ENCODE data around the gene PHLPP1.

- TF ChIP-seq CTCF (IDR thresholded peaks at IDR 0.05) (no peak), ZFX (IDR thresholded peaks at IDR 0.05; ENCODE audit: borderline replicate concordance) (no peak)
Measured at GRCh38 chr18:62880673-62881364, 165.5 kb downstream of the PHLPP1 start.

Measured in 22Rv1 (cell line).